Glutamatergic neuron (in vitro differentiated cells): ENCODE data around the gene SAP25. TPM values are rescaled to one million over a fixed set of nuclear protein-coding genes. Genes with fewer than 3 reads are reported as not detected.
"Not testable (repeated sequence)": the region's sequence is repeated elsewhere in the genome, so short reads cannot be mapped to it uniquely, and the experiment has no call there.

ENCODE experiments used
- DNase-seq: peaks from one replicate; pipeline ENCODE4 v3.0.0; 2022
- H3K27ac Mint-ChIP-seq: one replicate; pipeline ENCODE4 v1.8.0; 2020; ENCODE audit warnings: mild to moderate bottlenecking, mixed read lengths, inconsistent platforms; ENCODE audit not compliant: unreplicated experiment
- H3K27me3 Mint-ChIP-seq: one replicate; pipeline ENCODE4 v1.8.0; 2020; ENCODE audit warnings: mild to moderate bottlenecking, moderate library complexity, mixed read lengths, inconsistent platforms; ENCODE audit not compliant: unreplicated experiment
- H3K36me3 Mint-ChIP-seq: one replicate; pipeline ENCODE4 v1.8.0; 2020; ENCODE audit warnings: mild to moderate bottlenecking, mixed read lengths, inconsistent platforms; ENCODE audit not compliant: unreplicated experiment
- H3K4me1 Mint-ChIP-seq: one replicate; pipeline ENCODE4 v1.8.0; 2020; ENCODE audit warnings: mild to moderate bottlenecking, low read depth, mixed read lengths, inconsistent platforms; ENCODE audit not compliant: unreplicated experiment
- H3K4me3 Mint-ChIP-seq: one replicate; pipeline ENCODE4 v1.8.0; 2020; ENCODE audit warnings: mild to moderate bottlenecking, mixed read lengths, inconsistent platforms; ENCODE audit not compliant: unreplicated experiment
- H3K9me3 Mint-ChIP-seq: one replicate; pipeline ENCODE4 v1.8.0; 2020; ENCODE audit warnings: mild to moderate bottlenecking, moderate library complexity, mixed read lengths, inconsistent platforms; ENCODE audit not compliant: unreplicated experiment
- CTCF ChIP-seq: fragments of 200-600 bp; sonication (generic); IDR thresholded peaks from one replicate; pipeline ENCODE4 v1.5.0; 2021; ENCODE audit not compliant: partially characterized antibody, unreplicated experiment
- total RNA-seq: library from RNA; stranded (reverse); fragmentation: NEBNext Ultra II Directional; extraction: Animal tissue kit (Norgen Biotek cat#: 25700); gene quantifications from one replicate; pipeline ENCODE4 v1.2.1, GENCODE V29; 2021; ENCODE audit not compliant: unreplicated experiment

Gene SAP25
- total RNA-seq, 1 donor from 2014 or later: 8.0 TPM

GRCh38 chr7:100538654-100539435 lies 34.9 kb downstream of the SAP25 start, which contains the start of gene AGFG2:
TSS of gene AGFG2 (plus strand) at chr7:100539203. CDS start at chr7:100539347, 144 bp downstream.
- H3K27me3 Mint-ChIP-seq: peaks cover 3% of the 10 kb centered on the region
- peak; percentile 100 for DNase-seq
- H3K4me1 Mint-ChIP-seq: no peaks in the 10 kb centered on the region
- no peak within 1 kb of the TSS for H3K27ac Mint-ChIP-seq
- no peaks in the 10 kb centered on the region for H3K36me3 Mint-ChIP-seq
- H3K9me3 Mint-ChIP-seq: peaks cover 2% of the 10 kb centered on the region
- no peak for TF ChIP-seq CTCF
- H3K4me3 Mint-ChIP-seq: peak within 1 kb of the TSS; percentile 87

GRCh38 chr7:100538348-100538653 lies 35.4 kb downstream of the SAP25 start:
- Mint-ChIP-seq H3K9me3 (peaks cover 2% of the 10 kb centered on the region), H3K27ac (no peak overlapping the region), H3K4me3 (peak overlapping the region; percentile 85), H3K36me3 (no peaks in the 10 kb centered on the region), H3K27me3 (peaks cover 4% of the 10 kb centered on the region), H3K4me1 (no peaks in the 10 kb centered on the region)
- DNase-seq: no peak
- no peak for TF ChIP-seq CTCF

GRCh38 chr7:100536695-100537094 lies 37.0 kb downstream of the SAP25 start:
- not testable (repeated sequence) for H3K4me3 Mint-ChIP-seq, H3K9me3 Mint-ChIP-seq, H3K27me3 Mint-ChIP-seq

GRCh38 chr7:100535982-100536381 lies 37.7 kb downstream of the SAP25 start:
- not testable (repeated sequence) for H3K9me3 Mint-ChIP-seq, H3K27me3 Mint-ChIP-seq, H3K36me3 Mint-ChIP-seq, DNase-seq, H3K27ac Mint-ChIP-seq, H3K4me3 Mint-ChIP-seq, H3K4me1 Mint-ChIP-seq

More at GRCh38 chr7:100536695-100537094, 37.0 kb downstream of the SAP25 start:
- H3K27ac Mint-ChIP-seq, H3K4me1 Mint-ChIP-seq, H3K36me3 Mint-ChIP-seq, DNase-seq: not testable (repeated sequence)

GRCh38 chr7:100532165-100533022 lies 41.3 kb downstream of the SAP25 start:
- Mint-ChIP-seq H3K4me3 (no peak overlapping the region), H3K36me3 (no peaks in the 10 kb centered on the region), H3K9me3 (peaks cover 2% of the 10 kb centered on the region), H3K4me1 (no peaks in the 10 kb centered on the region), H3K27ac (no peak overlapping the region), H3K27me3 (peaks cover 5% of the 10 kb centered on the region)
- DNase-seq: no peak
- no peak for TF ChIP-seq CTCF

GRCh38 chr7:100528108-100528866 lies 45.4 kb downstream of the SAP25 start:
- not testable (repeated sequence) for H3K4me1 Mint-ChIP-seq, H3K27ac Mint-ChIP-seq, H3K36me3 Mint-ChIP-seq, H3K4me3 Mint-ChIP-seq, H3K9me3 Mint-ChIP-seq, DNase-seq, H3K27me3 Mint-ChIP-seq

- not testable (repeated sequence) for H3K36me3 Mint-ChIP-seq, H3K9me3 Mint-ChIP-seq, H3K27ac Mint-ChIP-seq, H3K4me1 Mint-ChIP-seq, H3K4me3 Mint-ChIP-seq, H3K27me3 Mint-ChIP-seq
- DNase-seq: peak; percentile 23
Observed at GRCh38 chr7:100523192-100523591, 50.5 kb downstream of the SAP25 start.
